ENCODE measurements around the gene TTLL7. TPM values are rescaled to one million over a fixed set of nuclear protein-coding genes. Genes with fewer than 3 reads are reported as not detected.

TTLL7 gene
- total RNA-seq, 1 donor from 2014 or later, result 15.0 TPM

- no peak for DNase-seq (ENCODE audit: extremely low spot score in 2 of 2)
- Histone ChIP-seq H3K4me3 (no peak overlapping the region), H3K27me3 (no peaks in the 10 kb centered on the region), H3K27ac (no peak overlapping the region), H3K9me3 (no peaks in the 10 kb centered on the region), H3K36me3 (no peaks in the 10 kb centered on the region), H3K4me1 (peaks cover 5% of the 10 kb centered on the region)
- TF ChIP-seq POLR2AphosphoS5 (IDR thresholded peaks at IDR 0.05; ENCODE audit: insufficient read depth in 1 of 2, low read depth in 1 of 2), result no peak
- TF ChIP-seq CTCF (IDR thresholded peaks at IDR 0.05), result no peak
- no peak for TF ChIP-seq POLR2A (IDR thresholded peaks at IDR 0.05)
- intact Hi-C loops (cut with DNase I), result no loop called here
Measured at GRCh38 chr1:83997631-83998030, 1.3 kb downstream of the TTLL7 start.

- intact Hi-C loops (cut with DNase I), result no loop called here
- DNase-seq (ENCODE audit: extremely low spot score in 2 of 2), result no peak
- Histone ChIP-seq H3K9me3 (no peaks in the 10 kb centered on the region), H3K27ac (no peak overlapping the region), H3K4me1 (peaks cover 5% of the 10 kb centered on the region), H3K36me3 (no peaks in the 10 kb centered on the region), H3K27me3 (no peaks in the 10 kb centered on the region), H3K4me3 (no peak overlapping the region)
- no peak for TF ChIP-seq POLR2A (IDR thresholded peaks at IDR 0.05)
Measured at GRCh38 chr1:83996621-83997020, 2.3 kb downstream of the TTLL7 start.

- DNase-seq (ENCODE audit: extremely low spot score in 2 of 2), result no peak
- peaks cover 5% of the 10 kb centered on the region for H3K4me1 ChIP-seq
- H3K27ac ChIP-seq, result no peak overlapping the region
Measured at GRCh38 chr1:83996191-83996590, 2.7 kb downstream of the TTLL7 start.

DNA sequence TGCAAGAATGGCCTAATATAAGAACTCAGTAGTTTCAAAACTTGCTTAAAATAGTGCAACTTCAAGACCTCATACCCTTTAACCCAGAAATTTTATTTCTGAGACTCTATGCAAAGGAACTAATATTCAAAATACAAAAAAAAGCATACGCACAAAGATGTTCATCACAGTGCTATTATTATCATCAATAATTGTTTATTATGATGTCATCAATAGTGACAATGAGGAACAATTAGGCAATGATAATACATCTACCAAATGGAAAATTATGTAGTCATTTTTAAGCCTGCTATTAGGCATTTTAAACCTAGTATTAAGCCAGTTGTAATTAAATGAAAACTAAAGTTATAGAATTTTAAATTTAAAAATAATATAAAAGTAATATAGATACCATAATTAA is 3.3 kb downstream of the TTLL7 start:
- Histone ChIP-seq H3K9me3 (no peaks in the 10 kb centered on the region), H3K36me3 (no peaks in the 10 kb centered on the region), H3K27me3 (no peaks in the 10 kb centered on the region), H3K27ac (no peak overlapping the region), H3K4me1 (peaks cover 5% of the 10 kb centered on the region), H3K4me3 (no peak overlapping the region)
- intact Hi-C loops (cut with DNase I), result no loop called here
- DNase-seq (ENCODE audit: extremely low spot score in 2 of 2), result no peak
- TF ChIP-seq POLR2A (IDR thresholded peaks at IDR 0.05), result no peak
- no peak for TF ChIP-seq POLR2AphosphoS5 (IDR thresholded peaks at IDR 0.05; ENCODE audit: insufficient read depth in 1 of 2, low read depth in 1 of 2)
- TF ChIP-seq CTCF (IDR thresholded peaks at IDR 0.05), result no peak

More at GRCh38 chr1:83996191-83996590, 2.7 kb downstream of the TTLL7 start:
- no peak for TF ChIP-seq POLR2A (IDR thresholded peaks at IDR 0.05)
- no peak for TF ChIP-seq CTCF (IDR thresholded peaks at IDR 0.05)
- no peak for TF ChIP-seq POLR2AphosphoS5 (IDR thresholded peaks at IDR 0.05; ENCODE audit: insufficient read depth in 1 of 2, low read depth in 1 of 2)
- intact Hi-C loops (cut with DNase I), result no loop called here
- Histone ChIP-seq H3K36me3 (no peaks in the 10 kb centered on the region), H3K4me3 (no peak overlapping the region), H3K9me3 (no peaks in the 10 kb centered on the region), H3K27me3 (no peaks in the 10 kb centered on the region)

DNA sequence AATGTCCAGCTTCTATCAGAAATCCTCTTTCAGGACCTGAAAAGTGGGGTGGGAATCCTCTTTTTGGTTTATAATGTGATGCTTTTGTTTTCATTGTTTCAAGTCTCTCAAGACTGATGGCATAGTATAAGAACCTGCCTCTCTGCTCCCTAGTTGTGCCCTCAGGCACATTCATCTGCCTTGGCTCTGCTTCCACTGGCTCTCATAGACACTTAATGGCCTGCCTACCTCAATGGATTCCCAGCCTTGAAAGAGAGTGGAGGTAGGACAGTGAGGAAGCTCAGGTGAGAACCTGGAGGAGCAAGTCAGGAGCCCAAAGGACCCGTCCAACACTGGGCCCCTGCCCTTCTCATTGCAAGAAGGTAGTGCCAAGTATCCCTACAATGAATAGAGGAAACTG is 4.8 kb downstream of the TTLL7 start:
- DNase-seq (ENCODE audit: extremely low spot score in 2 of 2), result no peak
- no peaks in the 10 kb centered on the region for H3K9me3 ChIP-seq
- intact Hi-C loops (cut with DNase I), result no loop called here
- no peak for TF ChIP-seq POLR2AphosphoS5 (IDR thresholded peaks at IDR 0.05; ENCODE audit: insufficient read depth in 1 of 2, low read depth in 1 of 2)
- TF ChIP-seq CTCF (IDR thresholded peaks at IDR 0.05), result no peak
- no peak for TF ChIP-seq POLR2A (IDR thresholded peaks at IDR 0.05)
- H3K27ac ChIP-seq, result no peak overlapping the region
- no peak overlapping the region for H3K4me3 ChIP-seq
- H3K36me3 ChIP-seq, result no peaks in the 10 kb centered on the region
- no peaks in the 10 kb centered on the region for H3K27me3 ChIP-seq
- no peaks in the 10 kb centered on the region for H3K4me1 ChIP-seq

DNA sequence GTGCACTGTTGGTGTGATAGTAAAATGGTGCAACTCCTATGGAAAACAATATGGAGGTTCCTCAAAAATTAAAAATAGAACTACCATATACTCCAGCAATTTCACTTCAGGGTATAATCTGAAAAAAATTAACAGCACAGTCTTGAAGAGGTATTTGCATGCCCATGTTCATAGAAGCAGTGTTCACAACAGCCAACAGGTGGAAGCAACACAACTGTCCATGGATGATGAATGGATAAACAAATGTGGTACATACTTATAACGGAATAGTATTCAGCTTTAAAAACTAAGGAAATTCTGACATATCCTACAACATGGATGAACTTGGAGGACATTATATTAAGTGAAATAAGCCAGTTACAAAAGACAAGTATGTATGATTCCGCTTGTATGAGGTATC is 8.2 kb downstream of the TTLL7 start:
- no peak overlapping the region for H3K4me3 ChIP-seq
- intact Hi-C loops (cut with DNase I), result no loop called here

More for the DNA sequence above, 8.2 kb downstream of the TTLL7 start:
- no peak for TF ChIP-seq CTCF (IDR thresholded peaks at IDR 0.05)
- TF ChIP-seq POLR2A (IDR thresholded peaks at IDR 0.05), result no peak
- TF ChIP-seq POLR2AphosphoS5 (IDR thresholded peaks at IDR 0.05; ENCODE audit: insufficient read depth in 1 of 2, low read depth in 1 of 2), result no peak
- Histone ChIP-seq H3K27ac (no peak overlapping the region), H3K4me1 (no peaks in the 10 kb centered on the region), H3K27me3 (no peaks in the 10 kb centered on the region), H3K9me3 (no peaks in the 10 kb centered on the region), H3K36me3 (no peaks in the 10 kb centered on the region)
- no peak for DNase-seq (ENCODE audit: extremely low spot score in 2 of 2)

Measured in vagina (tissue), 2 donors.